Endodermal cell (in vitro differentiated cells): ENCODE data around the gene GNAQ. TPM values are rescaled to one million over a fixed set of nuclear protein-coding genes. Genes with fewer than 3 reads are reported as not detected.

Experiments used
- DNase-seq: peaks from one replicate; pipeline ENCODE4 v3.0.0-alpha.2; 2017
- H3K27ac ChIP-seq: 2 replicates; pipeline ENCODE4 v1.5.1; 2013; ENCODE audit warnings: mild to moderate bottlenecking, low read depth, low read length, moderate library complexity
- H3K27me3 ChIP-seq: 2 replicates; pipeline ENCODE4 v1.6.1; 2013; ENCODE audit warnings: mild to moderate bottlenecking, low read length, moderate library complexity; ENCODE audit not compliant: insufficient read depth, control insufficient read depth, poor library complexity, severe bottlenecking
- H3K36me3 ChIP-seq: 2 replicates; pipeline ENCODE4 v1.7.0; 2013; ENCODE audit warnings: mild to moderate bottlenecking, low read length, moderate library complexity; ENCODE audit not compliant: control insufficient read depth, insufficient read depth
- H3K4me1 ChIP-seq: one replicate; pipeline ENCODE4 v1.7.0; 2013; ENCODE audit warnings: low read length; ENCODE audit not compliant: control insufficient read depth, insufficient read depth
- H3K4me3 ChIP-seq: 2 replicates; pipeline ENCODE4 v1.5.1; 2013; ENCODE audit warnings: mild to moderate bottlenecking, low read length, moderate library complexity
- H3K9ac ChIP-seq: 2 replicates; pipeline ENCODE4 v1.6.1; 2013; ENCODE audit warnings: mild to moderate bottlenecking, low read length, moderate library complexity; ENCODE audit not compliant: poor library complexity, severe bottlenecking; ENCODE audit errors: extremely low read depth
- H3K9me3 ChIP-seq: 2 replicates; pipeline ENCODE4 v1.6.1; 2013; ENCODE audit warnings: mild to moderate bottlenecking, low read length, moderate library complexity; ENCODE audit not compliant: control insufficient read depth
- H3K27ac Mint-ChIP-seq: 2 replicates; pipeline ENCODE4 v1.8.0; 2020; ENCODE audit warnings: mixed read lengths
- H3K27me3 Mint-ChIP-seq: 2 replicates; pipeline ENCODE4 v1.8.0; 2021; ENCODE audit warnings: mild to moderate bottlenecking, mixed read lengths; ENCODE audit not compliant: insufficient read depth
- H3K36me3 Mint-ChIP-seq: 2 replicates; pipeline ENCODE4 v1.8.0; 2020; ENCODE audit warnings: low read depth, mixed read lengths
- H3K4me1 Mint-ChIP-seq: 2 replicates; pipeline ENCODE4 v1.8.0; 2020; ENCODE audit warnings: mixed read lengths
- H3K4me3 Mint-ChIP-seq: 2 replicates; pipeline ENCODE4 v1.8.0; 2020; ENCODE audit warnings: mild to moderate bottlenecking, moderate library complexity, mixed read lengths
- H3K9me3 Mint-ChIP-seq: 2 replicates; pipeline ENCODE4 v1.8.0; 2020; ENCODE audit warnings: mild to moderate bottlenecking, mixed read lengths
- WGBS, 2 experiments: methylation state at CpG; one replicate each; pipeline versions ENCODE4 v1.1.5 to v1.1.7; 2013; ENCODE audit warnings: missing lambda C conversion rate in 2 of 2, mixed read lengths in 1 of 2; ENCODE audit not compliant: insufficient coverage in 1 of 2, insufficient read length in 1 of 2; 5-methylcytosine and 5-hydroxymethylcytosine counted together
- total RNA-seq, 2 donors: library from RNA; stranded (reverse); fragmentation: NEBNext Ultra II Directional in 1 of 2; extraction: Animal tissue kit (Norgen Biotek cat#: 25700) in 1 of 2; gene quantifications; 2 replicates in 1 of 2; 3 replicates in 1 of 2; pipeline ENCODE4 v1.2.1, GENCODE V29; 2021
- TF ChIP-seq, protein P1 (sequence below): fragments of 200-600 bp; sonication (generic); conservative IDR thresholded peaks from 2 replicates; pipeline ENCODE4 v1.5.0; 2021; ENCODE audit warnings: antibody characterized with exemption, mild to moderate bottlenecking

The GNAQ gene
- total RNA-seq, 2 donors from 2014 or later, result 46.0 to 57.6 TPM

- Mint-ChIP-seq H3K27me3 (no peaks in the 10 kb centered on the region), H3K36me3 (peaks cover 40% of the 10 kb centered on the region), H3K9me3 (peaks cover 47% of the 10 kb centered on the region), H3K27ac (no peak overlapping the region), H3K4me1 (peaks cover 13% of the 10 kb centered on the region), H3K4me3 (no peak overlapping the region)
- Histone ChIP-seq H3K9me3 (peaks cover 34% of the 10 kb centered on the region), H3K9ac (no peak overlapping the region), H3K4me3 (no peak overlapping the region), H3K4me1 (no peaks in the 10 kb centered on the region), H3K27ac (no peak overlapping the region), H3K27me3 (no peaks in the 10 kb centered on the region), H3K36me3 (peaks cover 15% of the 10 kb centered on the region)
- DNase-seq, result no peak
- TF ChIP-seq, protein P1, sequence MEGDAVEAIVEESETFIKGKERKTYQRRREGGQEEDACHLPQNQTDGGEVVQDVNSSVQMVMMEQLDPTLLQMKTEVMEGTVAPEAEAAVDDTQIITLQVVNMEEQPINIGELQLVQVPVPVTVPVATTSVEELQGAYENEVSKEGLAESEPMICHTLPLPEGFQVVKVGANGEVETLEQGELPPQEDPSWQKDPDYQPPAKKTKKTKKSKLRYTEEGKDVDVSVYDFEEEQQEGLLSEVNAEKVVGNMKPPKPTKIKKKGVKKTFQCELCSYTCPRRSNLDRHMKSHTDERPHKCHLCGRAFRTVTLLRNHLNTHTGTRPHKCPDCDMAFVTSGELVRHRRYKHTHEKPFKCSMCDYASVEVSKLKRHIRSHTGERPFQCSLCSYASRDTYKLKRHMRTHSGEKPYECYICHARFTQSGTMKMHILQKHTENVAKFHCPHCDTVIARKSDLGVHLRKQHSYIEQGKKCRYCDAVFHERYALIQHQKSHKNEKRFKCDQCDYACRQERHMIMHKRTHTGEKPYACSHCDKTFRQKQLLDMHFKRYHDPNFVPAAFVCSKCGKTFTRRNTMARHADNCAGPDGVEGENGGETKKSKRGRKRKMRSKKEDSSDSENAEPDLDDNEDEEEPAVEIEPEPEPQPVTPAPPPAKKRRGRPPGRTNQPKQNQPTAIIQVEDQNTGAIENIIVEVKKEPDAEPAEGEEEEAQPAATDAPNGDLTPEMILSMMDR, result no peak
- WGBS, 2 experiments, result 98 to 100% methylated on average over 1 to 3 of the region's 3 CpGs
These were observed 272.2 kb downstream of the GNAQ start for GRCh38 chr9:77759391-77759790.

DNA sequence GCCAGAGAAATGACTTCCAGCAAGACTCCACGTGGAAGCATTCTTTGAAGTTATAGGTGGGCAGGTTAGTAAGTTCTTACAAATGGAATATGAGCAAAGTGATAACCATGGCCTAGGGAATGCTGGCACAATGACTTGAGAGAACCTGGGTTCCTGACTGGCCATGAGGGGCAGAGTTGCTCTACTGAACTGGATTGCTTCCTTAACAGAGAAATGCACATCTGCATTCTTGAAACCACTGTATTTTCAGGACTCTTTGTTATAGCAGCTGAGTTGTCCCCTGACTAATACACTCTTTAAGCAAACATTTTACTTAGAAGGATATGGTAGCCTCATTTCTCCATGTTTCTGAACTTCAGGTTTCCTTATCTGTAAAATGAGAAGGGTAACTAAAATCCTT, 275.2 kb downstream of the GNAQ start:
- Histone ChIP-seq H3K36me3 (peaks cover 15% of the 10 kb centered on the region), H3K9me3 (peaks cover 28% of the 10 kb centered on the region), H3K9ac (no peak overlapping the region), H3K4me3 (peak overlapping the region; percentile 55), H3K27ac (no peak overlapping the region), H3K27me3 (no peaks in the 10 kb centered on the region), H3K4me1 (no peaks in the 10 kb centered on the region)
- H3K4me1 Mint-ChIP-seq, result peaks cover 6% of the 10 kb centered on the region
- 0% methylated on average over 1 of the region's 1 CpG; no CpG with 5 or more reads in 1 of the 2 experiments for WGBS, 2 experiments
- H3K27ac Mint-ChIP-seq, result no peak overlapping the region
- no peak for DNase-seq
- TF ChIP-seq, protein P1, result peak; percentile 23
- H3K9me3 Mint-ChIP-seq, result peaks cover 37% of the 10 kb centered on the region
- H3K36me3 Mint-ChIP-seq, result peaks cover 30% of the 10 kb centered on the region
- H3K4me3 Mint-ChIP-seq, result no peak overlapping the region
- H3K27me3 Mint-ChIP-seq, result no peaks in the 10 kb centered on the region

DNA sequence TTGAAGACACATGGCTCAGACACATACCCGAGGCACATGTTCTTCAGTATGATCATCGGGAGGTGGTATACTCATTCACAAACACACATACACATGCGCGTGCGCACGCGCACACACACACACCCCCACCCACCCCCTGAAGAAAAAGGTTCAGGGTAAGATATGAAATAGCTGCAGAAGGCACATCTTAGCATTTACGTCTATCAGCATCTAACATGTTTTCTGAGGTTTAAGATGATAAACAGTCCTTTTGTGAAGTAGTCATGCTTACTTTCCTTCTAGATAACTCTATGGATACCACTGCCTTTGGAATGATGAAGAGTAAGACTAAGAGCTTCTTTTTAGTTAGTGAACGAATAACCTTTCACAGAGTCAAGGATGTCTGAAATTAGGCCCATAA, 278.4 kb downstream of the GNAQ start:
- Mint-ChIP-seq H3K4me3 (no peak overlapping the region), H3K4me1 (peaks cover 6% of the 10 kb centered on the region), H3K9me3 (peaks cover 24% of the 10 kb centered on the region), H3K27ac (no peak overlapping the region), H3K27me3 (no peaks in the 10 kb centered on the region), H3K36me3 (peaks cover 27% of the 10 kb centered on the region)
- H3K4me1 ChIP-seq, result no peaks in the 10 kb centered on the region
- no peak for DNase-seq
- TF ChIP-seq, protein P1, result no peak
- WGBS, 2 experiments, result 85 to 100% methylated on average over 1 to 9 of the region's 9 CpGs
- peaks cover 15% of the 10 kb centered on the region for H3K36me3 ChIP-seq
- no peaks in the 10 kb centered on the region for H3K27me3 ChIP-seq
- H3K4me3 ChIP-seq, result no peak overlapping the region
- H3K27ac ChIP-seq, result no peak overlapping the region
- no peak overlapping the region for H3K9ac ChIP-seq
- peaks cover 21% of the 10 kb centered on the region for H3K9me3 ChIP-seq
